ENCODE measurements around the gene TWF2. TPM values are rescaled to one million over a fixed set of nuclear protein-coding genes. Genes with fewer than 3 reads are reported as not detected.

TWF2 gene
- polyA plus RNA-seq, 3 donors = 141 to 199 (median 176) TPM

GRCh38 chr3:52217409-52217805 is 21.6 kb downstream of the TWF2 start:
- peaks cover 27 to 33% of the 10 kb centered on the region in 2 donors for H3K4me1 ChIP-seq (ENCODE audit: control insufficient read depth in 1 of 2, insufficient read depth in 2 of 2, low read length in 2 of 2)
- H4K20me1 ChIP-seq (ENCODE audit: insufficient read depth, low read length) = peaks cover 3% of the 10 kb centered on the region
- Mint-ChIP-seq H3K27me3 (ENCODE audit: low read depth in 3 of 3) (peaks cover 0 to 3% (median 0%) of the 10 kb centered on the region in 3 donors), H3K36me3 (peaks cover 50 to 51% of the 10 kb centered on the region in 2 donors), H3K4me3 (peak overlapping the region; percentile 6 to 23), H3K4me1 (peaks cover 42% of the 10 kb centered on the region), H3K9me3 (no peaks in the 10 kb centered on the region), H3K27ac (peak overlapping the region in 3 of 7 donors; percentile 31 to 50 (median 39))
- H3K79me2 ChIP-seq (ENCODE audit: insufficient read depth, low read length) = no peaks in the 10 kb centered on the region
- H2AFZ ChIP-seq (ENCODE audit: insufficient read depth, low read depth, low read length, poor library complexity, severe bottlenecking) = no peak overlapping the region
- H3K4me3 ChIP-seq (replicated peaks in 1 of 3; ENCODE audit: low read depth in 2 of 3, low read length in 3 of 3) = peak overlapping the region in 1 of 3 experiments; percentile 7
- no peaks in the 10 kb centered on the region for H3K27me3 ChIP-seq (ENCODE audit: control insufficient read depth in 2 of 2, insufficient read depth in 2 of 2, low read length in 2 of 2)
- TF ChIP-seq CTCF (IDR thresholded peaks at IDR 0.05) = no peak
- intact Hi-C loops (cut with micrococcal nuclease) = loop anchor here in 1 of 2 donors (5.0 kb wide), 1 partner anchor 50 kb away; no protein-coding TSS in a partner anchor
- 23% methylated on average over 7 of the region's 10 CpGs for WGBS (ENCODE audit: insufficient coverage)
- H3K4me2 ChIP-seq (replicated peaks; ENCODE audit: extremely low read depth, low read length, poor library complexity, severe bottlenecking) = peak overlapping the region; percentile 41
- peaks cover 35 to 38% of the 10 kb centered on the region in 2 donors for H3K36me3 ChIP-seq (replicated peaks in 1 of 2; ENCODE audit: control insufficient read depth in 1 of 2, insufficient read depth in 2 of 2, low read length in 2 of 2)
- no peak overlapping the region for H3K27ac ChIP-seq (ENCODE audit: low read depth in 1 of 2, low read length in 2 of 2)
- H3K9ac ChIP-seq (ENCODE audit: insufficient read depth, low read length, poor library complexity, severe bottlenecking) = no peak overlapping the region
- no peaks in the 10 kb centered on the region for H3K9me3 ChIP-seq (replicated peaks in 1 of 2; ENCODE audit: control insufficient read depth in 1 of 2, insufficient read depth in 1 of 2, low read length in 2 of 2)
- DNase-seq = no peak

- Histone ChIP-seq H3K9me3 (replicated peaks in 1 of 2; ENCODE audit: control insufficient read depth in 1 of 2, insufficient read depth in 1 of 2, low read length in 2 of 2) (no peaks in the 10 kb centered on the region), H3K36me3 (replicated peaks in 1 of 2; ENCODE audit: control insufficient read depth in 1 of 2, insufficient read depth in 2 of 2, low read length in 2 of 2) (peaks cover 41 to 45% of the 10 kb centered on the region in 2 donors), H3K27me3 (ENCODE audit: control insufficient read depth in 2 of 2, insufficient read depth in 2 of 2, low read length in 2 of 2) (no peaks in the 10 kb centered on the region), H3K4me3 (replicated peaks in 1 of 3; ENCODE audit: low read depth in 2 of 3, low read length in 3 of 3) (peak overlapping the region in 1 of 3 experiments; percentile 7), H4K20me1 (ENCODE audit: insufficient read depth, low read length) (peaks cover 3% of the 10 kb centered on the region), H3K4me1 (ENCODE audit: control insufficient read depth in 1 of 2, insufficient read depth in 2 of 2, low read length in 2 of 2) (peaks cover 30 to 33% of the 10 kb centered on the region in 2 donors), H3K4me2 (replicated peaks; ENCODE audit: extremely low read depth, low read length, poor library complexity, severe bottlenecking) (peak overlapping the region; percentile 41), H2AFZ (ENCODE audit: insufficient read depth, low read depth, low read length, poor library complexity, severe bottlenecking) (no peak overlapping the region), H3K79me2 (ENCODE audit: insufficient read depth, low read length) (peaks cover 4% of the 10 kb centered on the region), H3K27ac (ENCODE audit: low read depth in 1 of 2, low read length in 2 of 2) (no peak overlapping the region), H3K9ac (ENCODE audit: insufficient read depth, low read length, poor library complexity, severe bottlenecking) (no peak overlapping the region)
- Mint-ChIP-seq H3K27ac (peak overlapping the region in 6 of 7 donors; percentile 6 to 85 (median 40)), H3K4me1 (peaks cover 46% of the 10 kb centered on the region), H3K9me3 (no peaks in the 10 kb centered on the region), H3K27me3 (ENCODE audit: low read depth in 3 of 3) (peaks cover 0 to 3% (median 0%) of the 10 kb centered on the region in 3 donors), H3K36me3 (peaks cover 54% of the 10 kb centered on the region in 2 donors), H3K4me3 (peak overlapping the region in 1 of 2 donors; percentile 24)
- WGBS (ENCODE audit: insufficient coverage) = 37% methylated on average over 12 of the region's 13 CpGs
- peak in 1 of 3 donors; percentile 46 for DNase-seq
- TF ChIP-seq CTCF (IDR thresholded peaks at IDR 0.05) = no peak
- intact Hi-C loops (cut with micrococcal nuclease) = loop anchor here in 1 of 2 donors (5.0 kb wide), 1 partner anchor 49 kb away; no protein-coding TSS in a partner anchor
Measured at GRCh38 chr3:52216585-52217408, 22.2 kb downstream of the TWF2 start.

Data from CD14-positive monocyte (primary cell).